H9 (cell line): ENCODE results near the gene ADGRE1. TPM values are rescaled to one million over a fixed set of nuclear protein-coding genes. Genes with fewer than 3 reads are reported as not detected.

Experiments
- DNase-seq: peaks from one replicate; pipeline ENCODE4 v3.0.0-alpha.2; 2017
- H2AFZ ChIP-seq: one replicate; pipeline ENCODE4 v1.6.1; 2013; ENCODE audit warnings: mild to moderate bottlenecking, low read length, control low read depth, moderate library complexity
- H2AK5ac ChIP-seq: 2 replicates; pipeline ENCODE4 v1.6.1; 2013; ENCODE audit warnings: low read length, control low read depth, mixed read lengths; ENCODE audit not compliant: insufficient read length
- H2BK120ac ChIP-seq: one replicate; pipeline ENCODE4 v1.6.1; 2013; ENCODE audit warnings: low read depth, mild to moderate bottlenecking, low read length, control low read depth, inconsistent platforms; ENCODE audit not compliant: poor library complexity, severe bottlenecking
- H2BK12ac ChIP-seq: 2 replicates; pipeline ENCODE4 v1.6.1; 2013; ENCODE audit warnings: low read length, control low read depth, mixed read lengths, low read depth; ENCODE audit not compliant: insufficient read length
- H2BK15ac ChIP-seq: 2 replicates; pipeline ENCODE4 v1.6.1; 2013; ENCODE audit warnings: low read depth, low read length, control low read depth
- H2BK20ac ChIP-seq: one replicate; pipeline ENCODE4 v1.6.1; 2013; ENCODE audit warnings: low read depth, mild to moderate bottlenecking, low read length, control low read depth, inconsistent platforms; ENCODE audit not compliant: poor library complexity, severe bottlenecking
- H2BK5ac ChIP-seq: 2 replicates; pipeline ENCODE4 v1.6.1; 2013; ENCODE audit warnings: low read length, control low read depth, mixed read lengths; ENCODE audit not compliant: insufficient read length
- H3K14ac ChIP-seq: 2 replicates; pipeline ENCODE4 v1.6.1; 2013; ENCODE audit warnings: low read length, control low read depth; ENCODE audit not compliant: insufficient read depth
- H3K18ac ChIP-seq: 2 replicates; pipeline ENCODE4 v1.6.1; 2013; ENCODE audit warnings: low read depth, mild to moderate bottlenecking, mixed read lengths, low read length, control low read depth; ENCODE audit not compliant: insufficient read length
- H3K23ac ChIP-seq: 2 replicates; pipeline ENCODE4 v1.6.1; 2013; ENCODE audit warnings: low read length, control low read depth, mixed read lengths, low read depth; ENCODE audit not compliant: insufficient read length
- H3K23me2 ChIP-seq: 2 replicates; pipeline ENCODE4 v1.6.1; 2013; ENCODE audit warnings: low read depth, mild to moderate bottlenecking, mixed read lengths, low read length, control low read depth; ENCODE audit not compliant: insufficient read length, poor library complexity, severe bottlenecking
- H3K27ac ChIP-seq: 2 replicates; pipeline ENCODE4 v1.5.1; 2013; ENCODE audit warnings: low read length, control low read depth, mixed read lengths, low read depth; ENCODE audit not compliant: insufficient read length
- H3K27me3 ChIP-seq: 2 replicates; pipeline ENCODE4 v1.6.1; 2013; ENCODE audit warnings: low read length, control low read depth, inconsistent platforms; ENCODE audit not compliant: insufficient read depth
- H3K4ac ChIP-seq: 2 replicates; pipeline ENCODE4 v1.6.1; 2013; ENCODE audit warnings: low read depth, mild to moderate bottlenecking, control low read depth, inconsistent platforms, low read length, moderate library complexity
- H3K4me1 ChIP-seq: 2 replicates; pipeline ENCODE4 v1.6.1; 2013; ENCODE audit warnings: low read length, control low read depth, inconsistent platforms; ENCODE audit not compliant: insufficient read depth
- H3K4me2 ChIP-seq: 2 replicates; pipeline ENCODE4 v1.6.1; 2013; ENCODE audit warnings: low read length, control low read depth, mixed read lengths; ENCODE audit not compliant: insufficient read length, insufficient read depth
- H3K56ac ChIP-seq: 2 replicates; pipeline ENCODE4 v1.6.1; 2013; ENCODE audit warnings: low read depth, mild to moderate bottlenecking, mixed read lengths, low read length, control low read depth; ENCODE audit not compliant: insufficient read length
- H3K79me1 ChIP-seq: 2 replicates; pipeline ENCODE4 v1.6.1; 2013; ENCODE audit warnings: low read depth, mild to moderate bottlenecking, moderate library complexity, low read length, control low read depth, inconsistent platforms; ENCODE audit not compliant: insufficient read depth, poor library complexity, severe bottlenecking
- H3K79me2 ChIP-seq: 2 replicates; pipeline ENCODE4 v1.6.1; 2013; ENCODE audit warnings: low read length, control low read depth, inconsistent platforms; ENCODE audit not compliant: insufficient read depth
- H3K9ac ChIP-seq: 2 replicates; pipeline ENCODE4 v1.6.1; 2013; ENCODE audit warnings: low read length, control low read depth, mixed read lengths; ENCODE audit not compliant: insufficient read length; ENCODE audit errors: extremely low read depth
- H3K9me3 ChIP-seq: one replicate; pipeline ENCODE4 v1.6.1; 2013; ENCODE audit warnings: low read depth, low read length, inconsistent platforms; ENCODE audit not compliant: control insufficient read depth
- H3T11ph ChIP-seq: one replicate; pipeline ENCODE4 v1.6.1; 2013; ENCODE audit warnings: mild to moderate bottlenecking, low read length, control low read depth, inconsistent platforms
- H4K20me1 ChIP-seq: one replicate; pipeline ENCODE4 v1.6.1; 2013; ENCODE audit not compliant: control insufficient read depth, insufficient read length, insufficient read depth
- H4K5ac ChIP-seq: 2 replicates; pipeline ENCODE4 v1.6.1; 2013; ENCODE audit warnings: low read depth, mild to moderate bottlenecking, mixed read lengths, low read length, control low read depth; ENCODE audit not compliant: insufficient read length
- H4K8ac ChIP-seq: replicated peaks from 2 replicates; pipeline ENCODE4 v1.6.1; 2013; ENCODE audit warnings: low read length, control low read depth, mixed read lengths, low read depth; ENCODE audit not compliant: insufficient read length
- H4K91ac ChIP-seq: 2 replicates; pipeline ENCODE4 v1.6.1; 2013; ENCODE audit warnings: low read depth, mild to moderate bottlenecking, moderate library complexity, mixed read lengths, low read length, control low read depth; ENCODE audit not compliant: insufficient read length
- H3K27ac Mint-ChIP-seq, 3 experiments: 2 replicates in 2 of 3; 3 replicates in 1 of 3; pipeline ENCODE4 v1.8.0; 2020 to 2021; ENCODE audit warnings: mixed read lengths in 3 of 3, mild to moderate bottlenecking in 1 of 3, moderate library complexity in 1 of 3
- H3K27me3 Mint-ChIP-seq: 2 replicates; pipeline ENCODE4 v1.8.0; 2021; ENCODE audit warnings: low read depth, mild to moderate bottlenecking, moderate library complexity, mixed read lengths
- H3K36me3 Mint-ChIP-seq, 3 experiments: 2 replicates in 2 of 3; 3 replicates in 1 of 3; pipeline ENCODE4 v1.8.0; 2020 to 2021; ENCODE audit warnings: low read depth in 3 of 3, mixed read lengths in 3 of 3; ENCODE audit not compliant: insufficient read depth in 1 of 3
- H3K4me1 Mint-ChIP-seq, 2 experiments: 2 replicates each; pipeline ENCODE4 v1.8.0; 2020; ENCODE audit warnings: mixed read lengths in 2 of 2
- H3K4me3 Mint-ChIP-seq, 2 experiments: 2 replicates in 1 of 2; 3 replicates in 1 of 2; pipeline ENCODE4 v1.8.0; 2020 to 2021; ENCODE audit warnings: mild to moderate bottlenecking in 2 of 2, mixed read lengths in 2 of 2, moderate library complexity in 1 of 2
- H3K9me3 Mint-ChIP-seq, 2 experiments: 2 replicates in 1 of 2; 3 replicates in 1 of 2; pipeline ENCODE4 v1.8.0; 2020; ENCODE audit warnings: mild to moderate bottlenecking in 2 of 2, mixed read lengths in 2 of 2, moderate library complexity in 1 of 2
- WGBS: extraction: QIAGEN DNeasy Blood & Tissue Kit; methylation state at CpG from one replicate; pipeline ENCODE4 v1.1.7; 2013; ENCODE audit warnings: missing lambda C conversion rate, low lambda C conversion rate, mixed read lengths; ENCODE audit not compliant: insufficient read length; ENCODE audit errors: extremely low coverage; 5-methylcytosine and 5-hydroxymethylcytosine counted together
- total RNA-seq: library from RNA; stranded (reverse); gene quantifications from 2 replicates; pipeline ENCODE4 v1.2.1, GENCODE V29; 2021
- TF ChIP-seq, protein P1 (sequence below): fragments of 200-600 bp; sonication (generic); conservative IDR thresholded peaks from 3 replicates; pipeline ENCODE4 v1.8.0; 2021; ENCODE audit warnings: antibody characterized with exemption, mild to moderate bottlenecking

Gene ADGRE1
- total RNA-seq, 1 experiment from 2014 or later, result not detected

GRCh38 chr19:6852001-6852400 is 35.4 kb upstream of the ADGRE1 start:
- Mint-ChIP-seq H3K9me3 (peaks cover 2 to 77% of the 10 kb centered on the region in 2 experiments; a peak in 3 of 5 replicates), H3K4me1 (no peaks in the 10 kb centered on the region), H3K36me3 (no peaks in the 10 kb centered on the region), H3K4me3 (no peak overlapping the region), H3K27me3 (peaks cover 3% of the 10 kb centered on the region), H3K27ac (no peak overlapping the region)
- TF ChIP-seq, protein P1, sequence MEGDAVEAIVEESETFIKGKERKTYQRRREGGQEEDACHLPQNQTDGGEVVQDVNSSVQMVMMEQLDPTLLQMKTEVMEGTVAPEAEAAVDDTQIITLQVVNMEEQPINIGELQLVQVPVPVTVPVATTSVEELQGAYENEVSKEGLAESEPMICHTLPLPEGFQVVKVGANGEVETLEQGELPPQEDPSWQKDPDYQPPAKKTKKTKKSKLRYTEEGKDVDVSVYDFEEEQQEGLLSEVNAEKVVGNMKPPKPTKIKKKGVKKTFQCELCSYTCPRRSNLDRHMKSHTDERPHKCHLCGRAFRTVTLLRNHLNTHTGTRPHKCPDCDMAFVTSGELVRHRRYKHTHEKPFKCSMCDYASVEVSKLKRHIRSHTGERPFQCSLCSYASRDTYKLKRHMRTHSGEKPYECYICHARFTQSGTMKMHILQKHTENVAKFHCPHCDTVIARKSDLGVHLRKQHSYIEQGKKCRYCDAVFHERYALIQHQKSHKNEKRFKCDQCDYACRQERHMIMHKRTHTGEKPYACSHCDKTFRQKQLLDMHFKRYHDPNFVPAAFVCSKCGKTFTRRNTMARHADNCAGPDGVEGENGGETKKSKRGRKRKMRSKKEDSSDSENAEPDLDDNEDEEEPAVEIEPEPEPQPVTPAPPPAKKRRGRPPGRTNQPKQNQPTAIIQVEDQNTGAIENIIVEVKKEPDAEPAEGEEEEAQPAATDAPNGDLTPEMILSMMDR, result no peak
- no peak overlapping the region for H3K18ac ChIP-seq
- H3K9me3 ChIP-seq, result no peaks in the 10 kb centered on the region
- no peak overlapping the region for H3K14ac ChIP-seq
- no peak overlapping the region for H4K5ac ChIP-seq
- no peak overlapping the region for H3K4ac ChIP-seq
- H4K91ac ChIP-seq, result no peak overlapping the region
- H3K23me2 ChIP-seq, result peaks cover 4% of the 10 kb centered on the region
- no peaks in the 10 kb centered on the region for H3K27me3 ChIP-seq
- no peak overlapping the region for H2BK12ac ChIP-seq
- no peak overlapping the region for H3K23ac ChIP-seq
- H2AK5ac ChIP-seq, result no peak overlapping the region
- DNase-seq, result no peak
- H3K4me2 ChIP-seq, result no peak overlapping the region
- H2BK5ac ChIP-seq, result no peak overlapping the region
- H2BK20ac ChIP-seq, result no peak overlapping the region
- H4K20me1 ChIP-seq, result no peaks in the 10 kb centered on the region
- no peak overlapping the region for H2AFZ ChIP-seq
- WGBS, result no CpG with 5 or more reads among the region's 1 CpG
- no peak overlapping the region for H2BK120ac ChIP-seq
- H3K9ac ChIP-seq, result no peak overlapping the region
- H4K8ac ChIP-seq, result no peak overlapping the region
- no peaks in the 10 kb centered on the region for H3K4me1 ChIP-seq
- no peaks in the 10 kb centered on the region for H3K79me2 ChIP-seq
- H3T11ph ChIP-seq, result no peak overlapping the region
- no peak overlapping the region for H2BK15ac ChIP-seq
- no peak overlapping the region for H3K56ac ChIP-seq
- no peaks in the 10 kb centered on the region for H3K79me1 ChIP-seq
- no peak overlapping the region for H3K27ac ChIP-seq
